Esophagus muscularis mucosa (tissue), 4 donors: ENCODE measurements around the gene DLL1. TPM values are rescaled to one million over a fixed set of nuclear protein-coding genes. Genes with fewer than 3 reads are reported as not detected.

Source experiments
- DNase-seq: peaks from one replicate; pipeline ENCODE4 v3.0.0-alpha.2; 2017; ENCODE audit errors: extremely low spot score
- H3K27ac ChIP-seq, 4 donors: fragments of 200-600 bp; sonication (generic); replicated peaks in 1 of 4; 1 replicate in 3 of 4; 2 replicates in 1 of 4; pipeline ENCODE4 v1.5.1; 2016 to 2019; ENCODE audit warnings: mild to moderate bottlenecking in 1 of 4
- H3K27me3 ChIP-seq, 4 donors: fragments of 200-600 bp; sonication (generic); one replicate each; pipeline versions ENCODE4 v1.5.1 to v1.6.0; 2016 to 2019
- H3K36me3 ChIP-seq, 4 donors: fragments of 200-600 bp; sonication (generic); one replicate each; pipeline ENCODE4 v1.5.1; 2016 to 2019
- H3K4me1 ChIP-seq, 4 donors: fragments of 200-600 bp; sonication (generic); one replicate each; pipeline ENCODE4 v1.5.1; 2016 to 2019
- H3K4me3 ChIP-seq, 4 donors: fragments of 200-600 bp; sonication (generic); 1 replicate in 2 of 4; 2 replicates in 2 of 4; pipeline ENCODE4 v1.5.1; 2016 to 2019; ENCODE audit warnings: mild to moderate bottlenecking in 4 of 4, moderate library complexity in 1 of 4
- H3K9me3 ChIP-seq, 4 donors: fragments of 200-600 bp; sonication (generic); 1 replicate in 3 of 4; 2 replicates in 1 of 4; pipeline ENCODE4 v1.5.1; 2016 to 2019
- CTCF ChIP-seq, 3 experiments: fragments of 200-600 bp in 2 of 3; fragments of 450-650 bp in 1 of 3; sonication (generic) in 2 of 3; IDR thresholded peaks; one replicate each; pipeline ENCODE4 v1.5.1; 2017 to 2019; ENCODE audit warnings: antibody characterized with exemption in 3 of 3, mild to moderate bottlenecking in 2 of 3, moderate library complexity in 1 of 3
- EP300 ChIP-seq: sonication (generic); formaldehyde crosslinking; IDR thresholded peaks from one replicate; pipeline ENCODE4 v1.6.1; 2017; ENCODE audit warnings: antibody characterized with exemption
- POLR2A ChIP-seq: fragments of 450-650 bp; IDR thresholded peaks from one replicate; pipeline ENCODE4 v1.6.1; 2017; ENCODE audit warnings: antibody characterized with exemption, moderate library complexity, mild to moderate bottlenecking, low read depth
- POLR2AphosphoS5 ChIP-seq, 2 donors: sonication (generic); formaldehyde crosslinking; IDR thresholded peaks; one replicate each; pipeline ENCODE4 v1.6.1; 2017; ENCODE audit warnings: antibody characterized with exemption in 2 of 2
- WGBS: methylation state at CpG from one replicate; pipeline ENCODE4 v1.1.5; 2018; 5-methylcytosine and 5-hydroxymethylcytosine counted together
- intact Hi-C: fragments of 100-400 bp; cut with DNase I; formaldehyde crosslinking; loops from one replicate; pipeline ENCODE4 v1.15.1; 2023
- total RNA-seq, 4 donors: library from RNA; depleted of rRNA; stranded (reverse); fragments of >200 nt; gene quantifications; one replicate each; pipeline versions ENCODE4 v1.1.0 to v1.2.1, GENCODE V29; 2016

The DLL1 gene
- total RNA-seq, 4 donors from 2014 or later = 3.7 to 8.8 (median 6.6) TPM

GRCh38 chr6:170248861-170249600 is 41.8 kb downstream of the DLL1 start:
- WGBS = 76% methylated on average over 15 of the region's 27 CpGs
- DNase-seq = no peak
- intact Hi-C loops = no loop called here
- TF ChIP-seq POLR2A (no peak), POLR2AphosphoS5 (IDR thresholded peaks at IDR 0.05) (no peak), EP300 (no peak), CTCF (IDR thresholded peaks at IDR 0.05) (no peak)
- no peak overlapping the region for H3K4me3 ChIP-seq
- H3K27me3 ChIP-seq = peaks cover 0 to 36% (median 3%) of the 10 kb centered on the region in 4 donors
- H3K9me3 ChIP-seq = no peaks in the 10 kb centered on the region
- no peak overlapping the region for H3K27ac ChIP-seq
- no peaks in the 10 kb centered on the region for H3K36me3 ChIP-seq
- H3K4me1 ChIP-seq = peaks cover 0 to 11% (median 2%) of the 10 kb centered on the region in 4 donors

GRCh38 chr6:170248111-170248805 is 42.6 kb downstream of the DLL1 start:
- peaks cover 0 to 11% (median 2%) of the 10 kb centered on the region in 4 donors for H3K4me1 ChIP-seq
- H3K4me3 ChIP-seq = no peak overlapping the region
- no peak for DNase-seq
- H3K27ac ChIP-seq = no peak overlapping the region
- H3K27me3 ChIP-seq = peaks cover 0 to 32% (median 3%) of the 10 kb centered on the region in 4 donors
- H3K36me3 ChIP-seq = no peaks in the 10 kb centered on the region
- 51% methylated on average over 34 of the region's 34 CpGs for WGBS
- TF ChIP-seq EP300 (no peak), POLR2A (no peak), POLR2AphosphoS5 (IDR thresholded peaks at IDR 0.05) (no peak), CTCF (IDR thresholded peaks at IDR 0.05) (no peak)
- intact Hi-C loops = no loop called here
- no peaks in the 10 kb centered on the region for H3K9me3 ChIP-seq

- Histone ChIP-seq H3K36me3 (no peaks in the 10 kb centered on the region), H3K4me1 (peaks cover 0 to 11% (median 2%) of the 10 kb centered on the region in 4 donors), H3K27ac (no peak overlapping the region), H3K27me3 (peaks cover 0 to 32% (median 3%) of the 10 kb centered on the region in 4 donors), H3K9me3 (no peaks in the 10 kb centered on the region), H3K4me3 (no peak overlapping the region)
- no peak for TF ChIP-seq EP300
- no peak for TF ChIP-seq POLR2A
- no peak for TF ChIP-seq CTCF (IDR thresholded peaks at IDR 0.05)
- TF ChIP-seq POLR2AphosphoS5 (IDR thresholded peaks at IDR 0.05) = no peak
- 35% methylated on average over 22 of the region's 22 CpGs for WGBS
- no peak for DNase-seq
- intact Hi-C loops = no loop called here
Measured at GRCh38 chr6:170247178-170247701, 43.6 kb downstream of the DLL1 start.

- Histone ChIP-seq H3K4me3 (no peak overlapping the region), H3K27ac (no peak overlapping the region), H3K4me1 (peaks cover 0 to 11% (median 2%) of the 10 kb centered on the region in 4 donors), H3K27me3 (peaks cover 0 to 32% (median 3%) of the 10 kb centered on the region in 4 donors), H3K9me3 (no peaks in the 10 kb centered on the region), H3K36me3 (no peaks in the 10 kb centered on the region)
- intact Hi-C loops = no loop called here
- no peak for DNase-seq
- TF ChIP-seq CTCF (IDR thresholded peaks at IDR 0.05) (no peak), POLR2AphosphoS5 (IDR thresholded peaks at IDR 0.05) (no peak), POLR2A (no peak), EP300 (no peak)
- WGBS = 84% methylated on average over 13 of the region's 23 CpGs
Measured at GRCh38 chr6:170245475-170245992, 45.3 kb downstream of the DLL1 start.
